SKM-1 (cell line): ENCODE data around the gene STARD7.

Experiments
- DNase-seq: peaks from one replicate; lab custom pipeline; 2025; ENCODE audit not compliant: unreplicated experiment; lab: John Stamatoyannopoulos, UW

The STARD7 gene

DNA sequence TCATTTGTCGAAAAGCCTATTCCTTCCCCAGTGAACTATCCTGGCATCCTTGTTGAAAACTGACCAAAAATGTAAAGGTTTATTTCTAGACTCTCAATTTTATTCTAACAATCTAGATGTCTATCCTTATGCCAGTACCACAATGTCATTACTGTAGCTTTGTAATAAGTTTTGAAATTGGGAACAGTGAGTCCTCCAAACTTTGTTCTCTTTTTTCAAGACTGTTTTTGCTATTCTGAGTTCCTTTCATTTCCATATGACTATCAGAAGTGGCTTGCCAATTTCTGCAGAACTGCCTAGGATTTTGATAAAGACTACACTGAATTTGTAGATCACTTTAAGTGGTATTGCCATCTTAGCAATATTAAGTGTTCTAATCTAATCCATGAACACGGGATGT, 9.7 kb downstream of the STARD7 start:
- DNase-seq, result no peak

DNA sequence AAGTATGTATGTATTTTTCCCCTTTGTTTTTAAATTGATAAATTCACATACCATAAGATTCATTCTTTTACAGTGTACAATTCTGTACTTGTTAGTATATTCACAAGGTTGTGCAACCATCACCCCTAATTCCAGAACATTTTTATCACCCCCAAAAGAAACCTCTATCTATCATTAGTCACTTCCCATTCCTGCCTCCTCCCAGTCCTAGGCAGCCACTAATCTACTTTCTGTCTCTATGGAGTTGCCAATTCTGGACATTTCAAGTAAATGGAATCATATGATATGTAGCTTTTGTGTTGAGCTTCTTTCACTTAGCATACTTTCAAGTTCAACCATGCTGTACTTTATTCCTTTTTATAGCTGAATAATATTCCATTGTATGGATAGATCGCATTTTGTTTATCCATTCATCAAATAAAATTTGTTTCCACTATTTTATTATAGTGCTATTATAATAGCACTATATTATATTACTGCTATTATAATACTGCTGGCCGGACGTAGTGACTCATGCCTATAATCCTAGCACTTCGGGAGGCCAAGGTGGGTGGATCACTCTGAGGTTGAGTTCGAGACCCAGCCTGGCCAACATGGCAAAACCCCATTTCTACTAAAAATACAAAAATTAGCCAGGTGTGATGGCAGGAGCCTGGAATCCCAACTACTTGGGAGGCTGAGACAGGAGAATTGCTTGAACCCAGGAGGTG, 10.9 kb downstream of the STARD7 start:
- no peak for DNase-seq

DNA sequence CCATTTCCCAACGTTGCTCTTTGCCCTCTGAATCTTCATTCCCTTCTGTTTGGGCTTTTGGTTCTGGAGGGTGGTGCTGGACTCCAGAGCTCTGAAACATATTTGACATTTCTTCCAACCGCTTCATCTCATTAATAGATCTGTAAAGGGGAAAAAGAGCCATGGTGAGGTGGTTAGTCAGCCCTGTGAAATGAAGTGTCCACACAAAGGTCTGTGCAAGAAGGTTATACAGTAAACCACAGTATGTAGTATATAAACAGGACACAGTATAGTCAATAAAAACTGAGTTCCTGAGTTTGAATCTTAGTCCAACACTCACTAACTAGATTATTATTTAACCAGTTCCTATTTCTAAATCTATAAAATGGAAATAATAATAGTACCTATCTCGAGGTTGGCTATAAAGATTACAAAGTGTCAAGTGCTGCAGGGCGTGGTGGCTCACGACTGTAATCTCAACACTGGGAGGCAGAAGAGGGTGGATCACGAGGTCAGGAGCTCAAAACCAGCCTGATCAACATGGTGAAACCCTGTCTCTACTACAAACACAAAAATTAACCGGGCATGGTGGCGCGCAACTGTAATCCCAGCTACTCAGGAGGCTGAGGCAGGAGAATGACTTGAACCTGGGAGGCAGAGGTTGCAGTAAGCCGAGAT, 13.1 kb downstream of the STARD7 start:
- DNase-seq, result no peak

DNA sequence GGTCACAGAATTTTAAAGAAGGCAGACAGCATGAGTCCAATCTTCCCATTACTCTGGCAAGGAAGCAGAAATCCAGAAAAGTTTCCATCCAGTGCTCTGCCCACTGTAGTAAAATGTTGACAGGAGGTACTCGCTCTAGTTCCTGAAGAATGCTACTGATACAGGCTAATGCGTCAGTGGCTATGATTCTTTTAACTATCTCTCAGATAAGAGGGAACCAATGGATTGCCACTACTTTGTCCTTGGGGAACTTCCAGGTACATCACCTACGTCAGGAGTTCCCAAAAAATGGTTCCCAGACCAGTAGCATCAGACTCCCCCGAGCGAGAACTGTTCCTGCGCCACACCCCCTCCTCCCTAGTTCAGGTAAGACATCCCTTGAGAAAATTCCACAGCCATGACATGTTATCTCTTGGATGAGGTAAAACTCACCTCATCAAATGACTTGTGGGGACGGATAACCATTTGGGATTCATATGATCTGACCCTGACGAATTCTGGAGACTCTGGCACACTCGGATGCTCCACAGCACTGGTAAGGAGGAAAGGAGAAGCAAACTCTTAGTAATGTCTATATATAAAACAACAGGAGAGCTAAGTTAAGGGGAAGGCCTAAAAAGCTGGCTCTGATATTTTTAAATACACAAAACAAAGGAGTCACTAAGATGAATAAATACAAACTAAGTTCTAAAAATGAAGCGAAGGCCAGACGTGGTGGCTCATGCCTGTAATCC, 16.5 kb downstream of the STARD7 start:
- DNase-seq, result no peak

DNA sequence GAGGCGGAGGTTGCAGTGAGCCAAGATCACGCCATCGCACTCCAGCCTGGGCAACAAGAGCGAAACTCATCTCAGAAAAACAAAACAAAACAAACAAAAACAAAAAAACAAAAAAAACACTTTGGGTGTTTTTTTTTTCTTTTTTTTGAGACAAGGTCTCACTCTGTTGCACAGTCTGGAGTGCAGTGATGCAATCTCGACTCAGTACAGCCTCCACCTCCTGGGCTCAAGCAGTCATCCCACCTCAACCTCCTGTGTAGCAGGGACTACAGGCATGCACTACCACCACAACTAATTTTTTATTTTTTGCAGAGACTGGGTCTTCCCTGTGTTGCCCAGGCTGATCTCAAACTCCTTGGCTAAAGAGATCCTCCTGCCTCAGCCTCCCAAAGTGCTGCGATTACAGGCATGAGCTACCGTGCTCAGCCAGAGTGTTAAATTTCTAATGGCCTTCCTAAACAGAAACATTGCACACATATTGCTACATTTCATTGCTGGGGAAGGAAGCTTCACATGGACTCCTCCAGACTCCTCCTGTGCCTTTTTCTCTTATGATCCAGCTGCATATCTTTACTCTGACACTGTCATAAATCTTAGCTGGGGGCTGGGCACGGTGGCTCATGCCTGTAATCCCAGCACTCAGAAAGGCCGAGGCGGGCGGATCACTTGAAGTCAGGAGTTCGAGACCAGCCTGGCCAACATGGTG, 19.7 kb downstream of the STARD7 start:
- no peak for DNase-seq

DNA sequence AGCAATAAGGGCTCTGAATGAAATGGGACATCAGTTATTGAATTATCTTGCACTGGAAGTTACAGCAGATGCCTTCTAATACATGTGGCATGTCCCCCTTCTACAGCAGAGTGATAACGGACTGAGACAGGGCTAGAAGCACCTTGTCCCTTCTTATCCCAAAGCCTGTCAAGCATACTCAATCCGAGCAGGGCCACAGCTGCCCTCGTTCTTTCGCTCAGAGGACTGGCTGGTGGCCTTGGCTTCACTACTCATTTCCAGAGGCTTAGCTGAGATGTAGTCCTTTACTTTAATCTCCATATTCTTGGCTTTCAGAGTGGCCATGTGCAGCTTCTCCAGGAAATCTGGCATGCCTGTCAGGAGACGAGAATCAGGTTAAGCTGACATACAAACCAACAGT, 22.1 kb downstream of the STARD7 start:
- DNase-seq, result no peak

DNA sequence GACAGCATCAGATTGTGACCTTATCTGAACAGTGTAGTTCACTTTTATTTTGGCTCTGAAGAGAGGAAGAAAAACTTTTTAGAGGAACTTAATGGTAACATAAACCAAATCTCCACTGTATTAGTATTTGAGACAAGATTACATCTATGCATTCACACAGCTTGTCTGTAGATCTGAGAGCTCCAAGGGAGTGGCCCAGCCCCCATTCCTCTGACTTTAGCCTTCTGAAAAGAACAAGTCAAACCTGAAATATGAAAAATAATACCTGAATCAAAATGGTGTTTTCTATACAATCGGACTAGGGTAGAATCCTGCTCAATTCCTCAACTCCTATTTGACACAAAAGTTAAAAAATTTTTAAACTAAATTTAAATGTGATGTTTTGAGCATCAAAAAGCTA, 23.1 kb downstream of the STARD7 start:
- DNase-seq, result no peak

DNA sequence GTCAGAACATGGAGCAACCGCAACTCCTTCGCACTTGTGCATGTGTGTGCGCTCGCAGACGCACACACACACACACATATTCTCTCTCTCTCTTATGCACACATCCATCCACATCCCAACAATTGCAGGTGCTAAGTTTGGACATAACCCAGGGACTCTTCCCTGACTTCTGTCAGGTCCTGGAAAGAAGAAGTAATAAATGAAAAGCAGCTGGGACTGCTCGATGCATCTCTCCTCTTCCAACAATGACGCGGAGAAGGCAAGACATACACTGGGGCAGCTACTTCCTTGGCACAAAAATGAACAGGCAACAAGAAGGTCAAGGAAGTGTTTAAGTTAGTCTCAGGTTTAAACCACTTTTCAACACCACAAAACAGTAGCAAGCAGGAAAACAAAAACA, 23.6 kb downstream of the STARD7 start:
- DNase-seq, result no peak

DNA sequence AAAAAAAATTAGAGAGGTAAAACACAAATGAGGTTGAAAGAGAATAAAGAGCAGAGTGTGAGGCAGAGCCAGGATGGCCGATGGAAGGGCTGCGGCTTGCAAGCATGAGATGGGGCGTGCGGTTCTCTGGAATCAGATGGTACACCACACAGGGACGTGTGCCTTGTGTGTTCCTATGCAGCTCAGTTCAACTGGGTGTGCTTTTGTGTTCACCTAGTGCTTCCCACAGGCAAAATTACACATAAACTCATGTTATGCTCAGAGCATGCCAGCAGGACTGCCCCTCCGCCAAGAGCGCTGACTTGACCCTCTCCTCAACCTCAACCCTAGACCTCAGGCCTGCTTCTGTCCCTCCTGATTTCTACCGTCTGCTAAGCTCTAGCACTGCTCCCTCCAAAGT, 24.4 kb downstream of the STARD7 start:
- DNase-seq, result no peak

DNA sequence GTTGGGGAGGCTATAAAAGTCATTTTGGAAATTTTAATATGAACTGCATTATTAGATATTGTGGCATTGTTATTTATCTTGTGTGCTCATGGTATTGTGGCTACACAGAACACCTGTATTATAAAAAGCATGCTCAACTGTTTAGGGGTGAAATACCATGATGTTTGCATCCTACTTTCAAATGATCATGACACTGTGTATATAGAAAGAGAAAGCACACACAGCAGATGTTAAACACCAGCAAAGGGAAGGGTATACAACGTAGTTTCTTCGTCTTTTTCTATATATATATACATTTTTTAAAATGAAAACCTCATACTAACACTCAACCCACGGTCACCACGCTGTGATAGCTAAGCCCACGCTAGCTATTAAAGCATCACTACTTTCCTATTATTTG, 27.1 kb downstream of the STARD7 start:
- DNase-seq, result no peak

DNA sequence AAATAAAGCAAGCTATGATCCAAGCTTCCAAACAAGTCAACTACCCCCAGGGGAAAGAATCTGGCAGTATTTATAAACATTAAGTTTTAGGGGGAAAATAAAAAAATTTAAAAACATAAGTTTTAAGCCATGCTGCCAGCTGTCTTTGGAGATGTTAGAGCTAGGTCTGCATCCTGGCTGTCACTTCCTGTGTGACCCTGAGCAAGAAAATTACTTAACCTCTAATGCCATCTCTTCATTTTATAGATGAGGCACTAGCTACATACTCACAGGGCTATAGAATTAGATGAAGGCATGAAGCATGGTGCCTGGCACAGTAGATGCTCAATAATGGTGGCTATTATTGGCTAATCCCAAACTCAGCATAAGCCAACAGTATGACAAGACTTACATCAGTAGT, 28.1 kb downstream of the STARD7 start:
- DNase-seq, result no peak

DNA sequence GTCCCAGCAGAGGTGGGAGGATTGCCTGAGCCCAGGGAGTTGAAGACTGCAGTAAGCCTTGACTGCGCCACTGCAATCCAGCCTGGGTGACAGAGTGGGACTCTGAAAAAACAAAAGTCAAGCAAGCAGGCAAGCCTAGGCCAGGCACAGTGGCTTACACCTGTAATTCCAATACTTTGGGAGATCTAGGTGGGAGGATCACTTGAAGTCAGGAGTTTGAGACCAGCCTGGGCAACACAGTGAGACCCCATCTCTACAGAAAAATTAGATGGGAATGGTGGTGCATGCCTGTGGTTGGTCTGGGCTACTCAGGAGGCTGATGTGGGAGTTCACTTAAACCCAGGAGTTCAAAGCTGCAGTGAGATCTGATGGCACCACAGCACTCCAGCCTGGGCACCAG, 28.6 kb downstream of the STARD7 start:
- no peak for DNase-seq

DNA sequence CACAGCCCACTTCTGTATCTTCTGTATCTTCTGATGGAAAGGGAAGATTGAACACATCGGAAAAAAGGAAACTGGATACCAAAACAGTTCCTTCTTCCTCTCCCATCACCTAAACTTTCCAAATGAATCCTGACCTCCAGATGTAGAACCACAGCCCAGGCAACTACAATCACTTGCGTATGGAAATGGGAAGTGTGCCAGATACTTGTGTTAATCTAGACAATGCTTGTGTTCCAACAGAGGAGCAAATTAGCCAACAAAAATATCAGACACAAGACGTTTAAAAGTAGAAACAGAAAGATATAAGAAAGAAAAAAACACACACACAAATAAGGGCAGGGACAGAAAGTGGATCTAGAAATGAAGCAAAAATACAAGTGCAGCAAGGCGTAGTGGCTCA, 32.0 kb downstream of the STARD7 start:
- no peak for DNase-seq

DNA sequence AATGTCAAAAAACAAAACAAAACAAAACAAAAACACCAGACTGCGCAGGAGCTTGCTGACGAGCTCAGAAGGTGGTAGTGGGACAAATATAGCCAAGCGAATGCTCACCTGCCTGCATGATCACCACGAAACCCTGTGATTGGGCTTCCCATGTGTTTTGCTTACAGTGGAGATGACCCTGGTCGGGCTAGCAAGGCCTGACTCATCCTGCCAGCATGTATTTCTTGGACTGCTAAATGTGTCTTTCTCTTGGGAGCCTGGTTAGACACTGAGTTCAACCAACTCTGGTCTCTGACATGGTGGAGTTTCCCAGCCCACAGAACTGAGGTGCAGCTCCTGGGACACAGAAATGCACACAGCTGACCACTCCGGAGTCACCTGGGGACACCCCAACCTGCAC, 32.7 kb downstream of the STARD7 start:
- no peak for DNase-seq

DNA sequence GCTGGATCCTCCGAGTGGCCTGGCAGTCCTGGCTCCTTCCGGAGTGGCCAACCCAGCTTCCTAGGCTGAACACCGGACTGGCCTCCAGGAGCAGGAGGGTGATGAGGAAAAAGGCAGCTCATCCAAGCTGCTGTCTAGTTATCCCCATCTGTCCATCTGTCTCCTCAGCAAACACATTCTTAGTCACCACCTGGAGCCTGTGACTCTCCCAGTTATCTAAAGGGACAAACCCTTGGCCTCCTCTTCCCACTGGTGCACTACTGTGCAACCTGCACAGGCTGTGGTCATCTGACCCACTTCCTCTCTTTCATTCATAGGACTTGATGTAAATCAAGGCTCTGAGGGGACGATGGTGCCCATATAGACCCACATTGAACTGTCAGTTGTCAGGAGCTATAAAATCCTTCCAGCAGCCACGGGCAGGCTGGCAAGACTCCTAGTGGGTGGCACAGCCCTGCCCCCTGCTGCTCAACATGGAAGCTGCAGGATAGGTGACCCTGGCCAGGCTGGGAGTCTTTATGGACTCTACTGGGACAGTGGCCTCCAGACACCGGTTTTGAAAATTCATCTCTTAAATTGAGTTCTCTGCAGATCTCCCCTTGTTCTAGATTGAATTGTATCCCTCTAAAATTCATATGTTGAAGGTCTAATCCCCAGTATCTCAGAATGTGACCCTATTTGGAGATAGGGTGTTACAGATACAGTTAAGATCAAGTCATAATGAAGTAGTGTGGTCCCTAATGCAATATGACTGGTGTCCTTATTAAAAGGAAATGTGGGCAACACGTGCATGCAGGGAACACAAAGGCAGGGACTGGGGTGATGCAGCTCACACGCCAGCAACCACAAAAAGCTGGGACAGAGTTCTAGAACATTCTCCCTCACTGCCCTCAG, 34.1 kb downstream of the STARD7 start:
- DNase-seq, result peak; percentile 43

DNA sequence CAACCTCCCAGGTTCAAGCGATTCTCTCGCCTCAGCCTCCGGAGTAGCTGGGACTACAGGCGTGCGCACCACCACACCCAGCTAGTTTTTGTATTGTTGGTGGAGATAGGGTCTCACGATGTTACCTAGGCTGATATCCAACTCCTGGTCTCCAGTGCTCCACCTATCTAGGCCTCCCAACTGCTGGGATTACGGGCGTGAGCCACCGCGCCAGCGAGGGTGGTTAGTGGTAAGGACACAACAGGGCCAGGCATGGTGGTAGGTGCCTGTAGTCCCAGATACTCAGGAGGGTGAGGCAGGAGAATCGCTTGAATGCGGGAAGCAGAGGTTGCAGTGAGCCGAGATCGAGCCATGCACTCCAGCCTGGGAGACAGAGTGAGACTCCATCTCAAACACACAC, 36.8 kb downstream of the STARD7 start:
- no peak for DNase-seq

DNA sequence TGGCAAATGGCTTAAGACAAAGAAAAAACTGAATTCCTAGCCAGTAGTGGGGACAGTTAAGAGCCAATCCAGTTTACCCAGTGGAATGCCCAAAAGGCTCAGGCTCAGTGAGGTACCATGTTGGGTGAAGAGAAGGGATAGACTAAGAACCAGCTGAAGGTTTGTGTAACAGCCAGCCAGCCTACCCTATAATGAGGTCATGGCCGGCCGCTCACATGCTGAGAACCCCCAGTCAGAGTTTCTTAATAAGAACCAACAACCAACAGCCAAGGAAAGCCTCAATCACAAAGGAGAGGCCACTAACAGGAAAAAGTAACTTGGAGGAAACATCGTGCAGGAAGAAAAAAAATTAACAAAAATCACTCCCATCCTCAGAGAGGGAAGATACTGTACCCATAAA, 38.0 kb downstream of the STARD7 start:
- DNase-seq, result no peak

DNA sequence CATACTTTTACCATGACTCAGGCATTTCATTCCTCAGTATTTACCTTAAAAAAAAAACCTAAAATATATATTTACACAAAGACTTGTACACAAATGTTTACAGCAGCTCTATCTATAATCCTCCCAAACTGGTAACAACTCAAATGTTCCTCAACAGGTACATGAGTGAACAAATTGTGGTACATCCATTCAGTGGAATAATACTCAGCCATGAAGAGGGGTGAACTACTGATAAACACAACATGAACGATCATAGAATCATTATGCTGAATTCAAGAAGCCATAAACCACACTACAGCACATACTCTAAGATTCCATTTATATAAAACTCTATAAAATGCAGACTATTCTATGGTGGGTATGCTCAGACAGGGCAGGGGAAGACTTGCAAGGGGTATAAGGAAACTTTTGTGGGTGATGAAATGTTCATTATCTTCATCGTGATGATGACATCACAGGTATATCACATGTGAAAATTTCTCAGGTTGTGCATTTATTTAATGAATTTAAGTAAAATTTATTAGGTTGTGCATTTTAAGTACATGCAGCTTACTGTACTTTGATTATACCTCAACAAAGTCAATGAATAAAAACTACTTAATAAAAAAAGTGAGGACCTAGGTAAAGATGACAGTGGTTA, 38.6 kb downstream of the STARD7 start:
- DNase-seq, result no peak

DNA sequence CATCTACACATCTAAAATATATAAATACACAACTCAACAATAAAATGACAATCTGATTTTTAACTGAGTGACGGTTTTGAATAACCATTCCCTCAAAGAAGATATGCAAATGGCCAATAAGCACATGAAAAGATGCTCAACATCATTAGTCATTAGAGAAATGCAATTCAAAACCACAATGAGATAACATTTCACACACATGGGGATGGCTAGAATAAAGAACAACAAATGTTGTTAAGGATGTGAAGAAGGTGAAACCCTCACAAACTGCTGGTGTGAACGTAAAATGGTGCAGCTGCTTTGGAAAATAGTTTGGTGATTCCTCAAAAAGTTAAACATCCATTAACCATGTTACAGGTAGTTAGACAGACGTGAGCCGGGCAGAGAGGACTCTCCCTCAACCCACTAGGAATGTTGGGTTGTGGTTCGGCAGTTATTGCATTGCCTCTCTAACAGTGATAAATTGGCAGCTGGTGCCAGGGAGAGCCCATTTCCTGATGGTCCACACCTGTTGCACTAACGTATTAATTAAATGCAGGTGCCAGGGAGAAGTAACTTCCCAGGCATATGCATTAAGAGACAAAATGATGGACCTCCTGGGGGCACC, 41.1 kb downstream of the STARD7 start:
- no peak for DNase-seq
